GM19452 (cell line): ENCODE measurements around the gene ARHGAP26.
"Not testable (repeated sequence)": the region's sequence is repeated elsewhere in the genome, so short reads cannot be mapped to it uniquely, and the experiment has no call there.

ENCODE experiments used
- ATAC-seq: cut with Tn5 transposase; IDR thresholded peaks from one replicate; pipeline ENCODE4 v1.9.1; 2021; ENCODE audit not compliant: unreplicated experiment

ARHGAP26 gene

DNA sequence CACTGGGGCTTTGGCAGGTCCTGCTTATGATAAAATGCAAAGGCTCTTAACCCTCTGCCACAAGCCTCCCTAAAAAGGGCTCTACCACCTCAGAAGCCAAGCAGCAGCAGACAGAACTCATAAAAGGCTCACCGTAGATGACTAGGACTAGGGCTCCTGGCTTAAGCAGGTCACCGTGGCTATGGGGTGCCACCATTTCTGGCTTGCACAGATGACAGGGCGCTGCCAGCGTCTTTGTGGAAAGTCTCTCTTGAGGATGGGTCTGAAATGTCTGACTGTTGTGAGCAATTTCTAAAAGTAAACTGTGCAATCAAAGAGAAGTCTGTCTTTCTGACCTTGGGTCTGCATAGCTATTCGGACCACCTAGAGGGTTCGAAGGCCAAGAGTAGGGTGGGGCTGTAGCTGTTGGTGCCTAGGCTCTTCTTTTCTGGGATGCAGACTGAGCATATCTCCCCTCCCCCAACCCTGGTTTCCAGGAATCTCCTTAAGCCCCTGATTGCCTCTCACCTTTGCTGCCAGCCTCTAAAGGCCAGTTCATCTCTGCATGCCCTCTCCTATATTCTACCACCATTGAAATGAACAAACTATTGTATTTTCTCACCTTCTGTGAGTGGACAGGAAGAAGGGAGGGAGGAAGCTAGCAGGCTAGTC lies 307.4 kb downstream of the ARHGAP26 start:
- ATAC-seq: no peak

DNA sequence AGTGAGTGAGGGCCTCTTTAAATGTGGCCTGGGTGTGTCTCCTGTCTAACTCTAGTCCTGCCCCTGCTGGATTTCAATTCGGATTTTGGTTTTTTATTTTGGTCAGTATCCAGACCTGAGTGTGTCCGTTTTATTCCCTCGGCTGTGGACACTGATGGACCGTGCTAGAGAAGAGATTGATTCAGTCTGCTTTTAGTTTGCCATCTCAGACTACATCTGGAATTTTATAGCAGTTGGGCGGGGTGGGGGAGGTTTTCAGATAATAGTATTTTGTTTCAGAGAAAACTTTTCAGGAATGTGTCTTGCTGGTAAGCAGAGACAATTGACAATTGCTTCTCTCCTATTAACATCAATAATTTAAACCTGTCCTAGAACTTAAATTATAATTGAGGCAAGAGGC lies 308.1 kb downstream of the ARHGAP26 start:
- no peak for ATAC-seq

DNA sequence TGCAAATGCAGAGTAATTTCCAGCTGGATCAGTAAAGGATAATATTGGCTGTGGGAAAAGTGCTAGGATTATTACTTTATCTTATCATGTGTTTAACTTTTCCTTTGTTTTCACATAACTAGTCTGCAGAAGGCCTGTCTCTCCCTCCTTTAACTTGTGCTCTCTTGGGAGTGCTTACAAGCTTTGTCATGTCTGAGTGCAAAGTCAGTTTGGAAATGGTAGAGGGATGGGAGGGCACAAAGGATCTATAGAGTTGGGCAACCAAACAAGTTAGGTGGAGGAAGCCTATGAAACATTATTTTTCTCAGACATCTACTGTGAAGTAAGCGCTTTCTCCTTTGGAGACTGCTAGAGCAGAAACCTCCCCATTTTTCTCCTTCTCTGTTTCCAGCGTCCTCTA lies 308.8 kb downstream of the ARHGAP26 start:
- no peak for ATAC-seq

DNA sequence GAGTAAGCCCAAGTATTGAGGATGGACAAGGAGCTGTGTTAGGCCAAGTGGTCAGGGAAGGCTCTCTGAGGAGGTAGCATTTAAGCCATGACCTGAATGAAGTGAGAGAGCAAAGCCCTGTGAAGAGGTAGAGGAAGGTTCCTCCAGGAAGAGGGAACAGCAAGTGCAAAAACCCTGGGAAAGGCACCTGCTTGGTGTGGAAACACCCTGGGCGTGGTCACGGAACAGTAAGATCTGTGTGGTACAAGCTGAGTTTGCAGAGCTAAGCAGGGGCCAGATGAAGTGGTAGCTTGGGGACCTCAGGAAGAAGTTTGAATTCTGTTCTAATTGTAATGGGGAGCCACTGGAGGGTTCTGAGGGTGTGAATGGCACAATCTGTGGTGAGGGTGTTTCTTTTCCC lies 310.2 kb downstream of the ARHGAP26 start:
- no peak for ATAC-seq

DNA sequence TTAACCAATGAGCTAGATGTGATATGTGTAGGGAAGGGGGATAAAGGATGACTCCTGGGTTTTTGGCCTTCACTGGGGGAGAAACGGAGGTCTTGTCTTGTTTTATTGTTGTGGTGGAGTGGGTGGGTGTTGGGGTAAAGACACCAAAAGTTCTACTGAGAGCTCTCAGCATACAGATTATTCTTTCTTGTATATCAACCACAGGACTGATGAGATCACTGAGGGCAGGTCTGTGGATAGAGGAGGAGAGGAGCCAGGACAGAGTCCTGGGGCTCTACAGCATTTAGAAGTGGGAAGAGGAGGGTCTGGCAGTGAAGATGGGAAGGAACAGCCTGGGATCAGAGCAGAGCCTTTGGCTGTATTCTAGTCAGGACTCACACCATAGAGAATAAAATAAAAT lies 310.8 kb downstream of the ARHGAP26 start:
- ATAC-seq: no peak

DNA sequence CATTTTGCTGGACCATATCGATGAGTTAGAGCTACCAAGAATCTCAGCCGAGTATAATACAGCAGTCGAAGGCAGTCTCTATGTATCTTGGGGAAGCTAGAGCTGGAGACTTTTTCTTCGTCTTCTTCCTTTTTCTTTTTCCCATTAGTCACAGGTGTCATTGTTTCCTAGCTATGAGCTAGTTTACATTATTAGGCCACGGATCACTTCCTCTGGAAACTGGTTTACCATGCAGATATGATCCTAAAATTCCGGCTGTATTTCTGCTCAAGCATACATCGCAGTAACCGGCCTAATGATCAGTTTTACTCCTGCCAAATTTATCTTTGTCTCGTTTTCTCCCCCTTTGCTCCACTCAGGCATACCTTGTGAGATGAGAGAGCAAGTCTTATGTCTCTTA lies 312.8 kb downstream of the ARHGAP26 start:
- no peak for ATAC-seq

DNA sequence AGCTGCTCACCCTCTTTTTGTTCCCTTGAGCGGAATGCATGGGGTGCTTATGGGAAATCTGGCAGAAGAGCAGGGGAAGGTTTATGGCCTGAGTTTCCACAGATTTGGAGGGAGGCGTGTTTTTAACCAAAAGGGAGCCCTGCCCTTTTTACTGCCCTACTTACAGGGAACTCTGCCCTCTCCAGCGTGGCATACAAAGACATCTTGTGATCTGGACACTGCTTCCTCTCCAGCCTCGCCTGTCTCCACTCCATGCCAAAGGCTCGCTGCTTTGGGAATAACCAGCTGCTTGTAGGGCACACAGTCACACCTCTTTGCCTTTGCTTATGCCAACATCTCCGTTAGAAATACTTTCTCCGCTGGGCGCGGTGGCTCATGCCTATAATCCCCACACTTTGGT lies 314.2 kb downstream of the ARHGAP26 start:
- no peak for ATAC-seq

DNA sequence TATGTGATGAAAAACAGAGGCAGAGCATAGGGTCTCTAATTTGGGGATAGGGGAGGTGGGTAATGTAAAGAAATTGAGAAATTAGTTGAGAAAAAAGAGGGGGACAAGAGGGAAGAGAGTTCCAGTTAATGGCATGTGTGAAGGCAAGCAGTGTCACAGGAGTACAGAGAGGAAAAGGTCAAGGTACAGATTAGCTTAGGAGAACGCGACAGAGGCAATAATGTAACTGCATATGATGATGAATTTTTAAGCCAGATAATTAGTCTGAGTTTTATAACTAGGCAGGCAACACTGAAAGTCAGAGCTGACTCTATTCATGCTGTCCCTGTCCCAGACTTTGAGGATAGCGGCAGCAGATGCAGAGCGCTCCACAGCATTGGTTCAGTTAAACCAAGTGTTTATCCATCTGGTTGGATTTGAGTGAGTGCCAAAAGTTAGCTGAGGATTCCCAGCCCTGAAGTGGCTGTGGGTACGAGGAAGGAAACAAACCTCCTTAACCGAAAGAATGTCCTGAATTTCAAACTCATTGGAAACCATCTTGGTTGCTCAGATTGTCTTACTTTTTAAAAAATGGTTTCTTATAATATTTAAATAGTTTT lies 315.2 kb downstream of the ARHGAP26 start:
- ATAC-seq: no peak

DNA sequence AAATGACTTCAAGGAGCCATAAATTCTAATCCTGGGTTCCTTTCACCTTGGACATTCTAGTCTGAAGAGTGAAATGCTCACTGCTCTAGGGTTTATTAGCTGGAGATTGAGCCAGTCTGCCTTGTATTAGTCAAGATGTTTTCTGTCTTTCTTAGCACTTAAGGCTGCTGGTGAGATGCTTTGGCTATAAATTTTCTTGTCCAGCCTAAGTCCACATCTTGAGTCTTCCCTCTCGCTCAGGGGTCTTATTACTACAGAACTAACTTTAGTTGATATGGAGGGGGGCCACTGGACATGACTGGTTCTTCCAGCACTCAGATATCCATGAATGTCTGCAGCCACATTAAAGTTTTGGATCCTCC lies 316.4 kb downstream of the ARHGAP26 start:
- ATAC-seq: no peak

DNA sequence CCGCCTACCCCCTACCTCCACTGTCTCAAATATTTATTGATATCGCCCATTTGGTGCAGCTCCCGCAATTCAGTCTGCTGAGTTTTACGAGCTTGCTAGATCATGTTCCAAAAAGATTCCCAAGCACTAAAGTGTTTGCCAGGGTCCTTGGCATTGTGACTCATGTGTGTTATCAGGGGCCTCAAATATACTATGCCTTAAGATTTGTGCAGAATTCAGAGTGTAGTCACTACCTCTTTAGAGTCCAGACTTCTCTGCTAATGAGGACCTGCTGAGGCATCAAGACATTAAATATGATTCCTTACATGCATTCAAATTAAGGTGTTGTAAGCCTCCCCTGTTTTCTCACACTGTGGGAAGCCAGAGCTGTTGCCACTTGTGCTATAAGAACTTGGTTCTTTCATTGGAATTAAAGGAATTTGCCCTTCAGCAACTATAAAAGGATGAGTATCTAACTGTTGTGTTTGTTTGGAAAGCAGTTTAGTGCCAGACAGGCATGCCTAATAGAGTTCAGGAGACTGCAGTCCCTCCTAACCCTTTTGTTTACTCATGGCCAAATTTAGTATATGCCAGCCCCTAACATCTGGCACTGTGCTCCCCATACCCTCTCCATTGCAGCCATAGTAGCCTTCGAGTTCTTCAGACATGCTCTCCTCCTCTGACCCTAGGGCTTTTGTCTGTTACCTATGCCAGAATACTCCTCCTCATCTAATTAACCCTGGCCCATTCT lies 316.9 kb downstream of the ARHGAP26 start:
- ATAC-seq: no peak

DNA sequence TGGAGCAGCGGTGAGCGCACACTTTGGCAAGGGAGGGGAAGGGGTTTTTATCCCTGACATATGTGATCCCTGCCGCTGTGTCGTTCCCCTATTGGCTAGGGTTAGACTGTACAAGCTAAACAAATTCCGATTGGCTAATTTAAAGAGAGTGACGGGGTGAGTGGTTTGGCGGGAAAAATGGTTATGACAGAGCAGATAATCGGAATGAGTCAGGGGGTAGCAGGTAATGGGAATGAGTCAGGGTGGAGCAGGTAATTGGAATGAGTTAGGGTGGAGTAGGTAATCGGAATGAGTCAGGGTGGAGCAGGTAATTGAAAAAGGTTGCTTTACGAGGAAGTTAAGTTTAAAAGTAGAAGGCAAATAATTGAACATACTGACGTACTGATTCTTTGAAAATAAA lies 318.5 kb downstream of the ARHGAP26 start:
- ATAC-seq: not testable (repeated sequence)

DNA sequence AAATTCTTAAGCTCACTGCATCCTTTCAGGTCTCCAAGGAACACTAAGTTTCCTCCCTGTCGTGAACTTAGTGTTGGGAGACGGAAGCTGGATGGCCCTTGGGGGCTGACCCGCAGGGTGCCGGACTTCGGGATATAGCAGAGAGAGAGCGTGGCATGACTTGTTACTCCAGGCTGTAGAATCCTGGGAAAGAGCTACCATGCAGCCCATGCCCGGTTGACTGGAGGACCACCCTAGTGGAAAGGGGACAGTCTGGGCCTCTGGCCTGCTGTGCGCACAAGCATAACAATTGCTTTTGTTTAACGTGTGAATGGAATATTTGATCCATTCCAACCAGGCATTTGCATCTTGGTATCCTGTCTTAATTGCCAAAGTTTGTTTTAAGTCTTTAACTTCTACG lies 319.9 kb downstream of the ARHGAP26 start:
- ATAC-seq: not testable (repeated sequence)

DNA sequence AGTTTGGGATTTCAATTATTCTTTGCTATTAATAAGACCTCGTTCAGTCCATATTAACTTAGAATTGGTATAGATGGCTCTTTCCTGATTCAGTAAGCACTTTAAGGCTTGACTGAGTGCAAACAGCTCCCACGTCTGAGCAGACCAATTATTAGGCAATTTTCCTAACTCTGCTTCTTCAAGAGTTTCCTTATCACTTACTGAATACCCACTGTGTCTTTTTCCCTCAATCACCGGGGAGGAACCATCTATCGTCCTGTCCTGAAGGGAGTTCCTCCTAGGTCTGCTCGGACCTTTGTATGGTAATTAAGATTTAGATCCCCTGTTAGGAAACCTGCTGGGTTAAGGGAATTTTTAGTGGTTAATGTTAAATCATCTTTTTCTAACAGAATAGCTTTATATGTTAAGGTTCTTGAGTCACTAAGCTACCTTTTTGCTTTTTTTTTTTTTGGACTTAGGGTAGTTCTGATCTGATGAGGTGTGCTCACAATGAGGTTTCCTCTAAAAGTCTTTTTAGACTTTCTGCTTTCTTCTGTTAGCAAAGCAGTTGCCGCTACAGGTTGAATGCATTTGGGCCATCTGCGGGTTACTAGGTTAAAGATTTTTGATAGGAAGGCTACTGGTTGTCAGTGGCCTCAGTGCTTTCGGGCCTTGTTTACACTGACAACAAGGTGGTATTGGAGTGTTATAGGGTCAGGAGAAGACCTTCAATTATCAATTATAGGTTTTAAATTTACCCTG lies 322.7 kb downstream of the ARHGAP26 start:
- not testable (repeated sequence) for ATAC-seq

DNA sequence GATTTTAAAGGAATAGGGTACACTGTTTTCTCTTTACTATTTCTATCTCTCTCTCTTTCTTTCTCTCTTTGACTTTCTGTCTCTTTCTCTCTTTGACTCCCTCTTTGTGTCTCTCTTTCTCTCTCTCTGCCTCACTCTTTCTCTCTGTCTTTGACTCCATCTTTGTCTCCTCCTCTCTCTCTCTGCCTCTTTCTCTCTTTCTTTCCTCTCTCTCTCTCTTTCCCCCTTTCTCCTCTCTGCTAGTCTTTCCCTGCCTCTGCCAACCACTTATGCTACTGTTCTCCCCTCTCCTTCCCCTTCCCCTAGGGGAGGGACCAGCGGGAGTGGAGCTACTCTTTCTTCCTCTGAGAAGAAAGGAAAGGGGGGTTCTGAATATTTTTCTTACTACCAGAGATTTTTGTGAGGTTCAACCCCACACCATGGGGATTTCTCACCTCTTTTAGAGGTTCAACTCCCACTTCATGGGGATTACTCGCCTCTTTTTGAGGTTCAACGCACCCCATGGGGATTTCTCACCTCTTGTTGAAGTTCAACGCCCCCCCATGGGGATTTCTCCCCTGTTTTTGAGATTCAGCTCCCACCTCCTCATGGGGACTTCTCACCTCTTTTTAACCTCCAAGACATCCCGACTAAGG lies 323.4 kb downstream of the ARHGAP26 start:
- ATAC-seq: no peak

DNA sequence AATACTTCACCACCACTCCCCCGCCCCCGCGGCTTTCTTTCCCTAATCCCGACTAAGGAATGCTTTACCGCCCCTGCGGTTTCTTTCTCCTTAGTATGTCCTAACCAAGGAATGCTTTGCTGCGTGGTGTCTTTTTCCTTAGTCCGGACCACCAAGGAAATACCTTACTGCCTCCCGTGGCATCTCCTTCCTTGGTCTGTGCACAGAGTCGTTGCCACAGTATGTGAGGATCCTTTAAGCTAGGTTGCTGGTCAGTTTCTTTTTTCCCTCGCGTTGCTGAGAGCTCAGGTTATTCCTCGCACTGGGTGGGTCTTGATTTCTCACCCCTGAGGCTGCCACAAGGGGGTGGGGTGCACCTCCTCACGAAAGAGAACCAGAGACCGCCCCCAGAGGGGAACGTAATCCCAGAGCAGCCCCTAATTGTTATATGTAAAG lies 323.9 kb downstream of the ARHGAP26 start:
- no peak for ATAC-seq

DNA sequence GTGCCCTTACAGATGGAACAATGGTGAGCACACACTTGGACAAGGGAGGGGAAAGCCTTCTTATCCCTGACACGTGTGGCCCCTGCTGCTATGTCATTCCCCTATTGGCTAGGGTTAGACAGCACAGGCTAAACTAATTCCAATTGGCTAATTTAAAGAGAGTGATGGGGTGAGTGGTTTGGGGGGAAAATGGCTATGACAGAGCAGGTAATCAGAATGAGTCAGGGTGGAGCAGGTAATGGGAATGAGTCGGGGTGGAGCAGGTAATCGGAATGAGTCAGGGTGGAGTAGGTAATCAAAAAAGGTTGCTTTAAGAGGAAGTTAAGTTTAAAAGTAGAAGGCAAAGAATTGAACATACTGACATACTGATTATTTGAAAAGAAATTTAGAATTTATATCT lies 324.4 kb downstream of the ARHGAP26 start:
- not testable (repeated sequence) for ATAC-seq

DNA sequence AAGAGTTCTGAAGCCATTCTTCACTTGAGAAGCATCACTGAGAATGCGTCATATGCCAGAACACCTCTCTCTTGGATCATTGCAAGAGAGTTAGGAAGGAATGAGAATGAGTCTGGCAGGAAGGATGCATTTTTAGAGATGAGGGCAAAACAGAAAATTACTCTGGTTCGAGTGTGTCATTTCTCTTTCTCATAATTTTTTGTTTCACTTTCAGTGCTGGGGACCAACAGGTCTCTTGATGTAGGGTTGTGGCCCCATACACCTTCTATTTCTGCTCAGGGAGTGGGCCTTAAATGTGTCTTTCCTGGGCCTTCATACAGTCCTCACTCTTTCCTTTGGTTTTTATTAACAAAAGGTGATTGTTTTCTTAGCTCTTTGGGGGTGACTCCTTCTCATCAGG lies 330.9 kb downstream of the ARHGAP26 start:
- ATAC-seq: peak; percentile 87

DNA sequence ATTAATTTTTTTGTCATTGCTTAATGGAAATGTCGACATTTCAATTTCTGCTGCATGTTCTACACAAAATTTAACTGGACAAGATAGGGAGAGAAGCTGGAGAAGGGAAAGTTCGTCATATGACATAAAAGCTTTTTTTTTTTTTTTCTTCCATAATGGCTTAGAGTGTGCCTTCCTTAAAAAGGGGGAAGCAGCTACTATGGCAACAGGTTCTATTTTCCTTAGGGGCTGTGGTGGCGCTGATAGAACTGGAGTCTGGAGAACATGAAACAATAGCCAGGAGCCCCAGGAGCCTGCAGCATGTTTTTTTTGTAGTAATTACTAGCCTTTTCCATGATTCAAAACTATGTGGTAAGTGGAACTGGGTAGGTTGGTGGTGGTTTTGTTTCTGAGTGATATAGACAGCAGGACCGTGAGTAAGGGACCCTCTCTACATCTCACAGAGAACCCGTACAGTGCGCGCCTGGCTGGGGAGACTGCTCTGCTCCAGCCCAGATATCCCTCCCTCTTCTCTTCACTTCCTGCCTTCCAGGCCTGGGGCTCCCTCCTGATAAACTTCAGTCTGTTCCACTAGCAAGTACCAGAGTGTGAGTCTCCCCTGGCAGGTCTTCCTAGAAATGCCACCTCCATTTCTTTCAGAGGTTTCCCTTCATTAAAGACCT lies 331.7 kb downstream of the ARHGAP26 start:
- no peak for ATAC-seq

DNA sequence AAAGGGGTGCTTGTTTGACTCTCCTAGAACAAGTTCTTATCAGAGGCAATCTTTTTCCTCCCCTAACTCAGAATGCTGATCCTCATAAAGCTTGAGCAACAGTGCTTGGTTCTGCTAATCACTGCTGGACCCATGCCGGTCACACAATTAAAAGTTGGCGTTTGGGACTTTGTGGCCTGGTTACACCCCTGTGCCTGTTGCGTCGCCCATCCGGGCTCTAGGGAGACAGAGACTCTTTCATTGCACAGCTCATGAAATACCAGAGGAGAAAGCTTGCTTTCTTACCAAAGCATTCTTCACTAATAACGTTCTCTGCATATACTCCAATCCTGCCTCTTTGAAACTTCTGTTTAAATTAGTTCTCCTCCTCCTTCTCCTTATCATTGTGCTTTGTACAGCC lies 332.2 kb downstream of the ARHGAP26 start:
- no peak for ATAC-seq

DNA sequence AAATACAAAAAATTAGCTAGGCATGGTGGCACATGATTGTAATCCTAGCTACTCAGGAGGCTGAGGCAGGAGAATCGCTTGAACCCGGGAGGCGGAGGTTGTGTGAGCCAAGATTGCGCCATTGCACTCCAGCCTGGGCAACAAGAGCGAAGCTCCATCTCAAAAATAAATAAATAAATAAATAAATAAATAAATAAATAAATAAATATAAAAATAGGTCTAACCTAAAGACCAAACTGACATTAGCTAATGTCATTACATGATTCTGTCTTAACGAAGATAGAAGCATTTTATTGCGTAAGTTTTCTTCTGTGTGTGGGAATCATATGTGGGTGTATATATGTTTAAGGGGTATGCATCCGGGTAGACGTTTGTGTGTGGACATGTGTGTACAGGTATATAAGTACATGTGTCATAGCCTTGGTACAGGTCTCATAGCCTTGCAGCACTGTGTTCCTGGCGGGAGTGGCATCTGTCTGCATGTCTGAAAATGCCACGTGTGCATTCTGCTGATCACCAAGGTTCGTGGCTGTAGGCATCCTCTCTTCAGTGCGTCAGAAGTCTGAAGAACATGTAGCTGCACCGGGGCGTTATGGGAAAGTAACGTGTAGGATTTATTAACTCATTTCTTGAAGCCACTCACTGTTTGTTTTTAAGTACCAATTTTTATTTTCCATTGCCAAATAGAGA lies 335.2 kb downstream of the ARHGAP26 start:
- ATAC-seq: no peak
